Measurements from ENCODE around the gene RPLP2.

Gene RPLP2

GRCh38 chr11:827146-827896 is 17.6 kb downstream of the RPLP2 start:
- 0 out of 2 replicates have a peak overlapping the region, but pooled peaks have one; percentile 7 for H3K4me3 ChIP-seq (replicated peaks; ENCODE audit: low read depth, low read length)
- no peak for TF ChIP-seq CTCF (IDR thresholded peaks at IDR 0.05; ENCODE audit: low read depth, low read length, missing control alignments)
- DNase-seq (ENCODE audit: extremely low read depth, low read depth): no peak

DNA sequence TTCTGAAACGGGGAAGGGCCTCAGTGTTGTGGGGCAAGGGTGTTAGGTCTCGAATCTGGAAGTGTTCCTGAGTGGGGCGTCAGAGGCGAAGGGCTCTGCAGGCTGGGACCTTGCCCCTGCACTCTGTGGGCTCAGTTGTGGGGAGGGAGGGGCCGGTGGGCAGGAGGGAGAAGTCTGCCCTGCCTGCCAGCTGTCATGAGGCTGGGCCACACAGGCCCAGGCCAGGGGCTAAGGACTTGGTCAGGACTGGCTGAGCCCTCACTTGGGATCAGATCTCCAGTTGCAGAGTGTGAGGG is 18.1 kb downstream of the RPLP2 start, which contains the start of gene CRACR2B:
Gene CRACR2B, plus strand, starts transcription at position 23 of the 296 bp plus-strand sequence. CDS start 689 bp downstream, outside the sequence.
- no peak for TF ChIP-seq CTCF (IDR thresholded peaks at IDR 0.05; ENCODE audit: low read depth, low read length, missing control alignments)
- 0 out of 2 replicates have a peak within 1 kb of the TSS, but pooled peaks have one; percentile 7 for H3K4me3 ChIP-seq (replicated peaks; ENCODE audit: low read depth, low read length)

DNA sequence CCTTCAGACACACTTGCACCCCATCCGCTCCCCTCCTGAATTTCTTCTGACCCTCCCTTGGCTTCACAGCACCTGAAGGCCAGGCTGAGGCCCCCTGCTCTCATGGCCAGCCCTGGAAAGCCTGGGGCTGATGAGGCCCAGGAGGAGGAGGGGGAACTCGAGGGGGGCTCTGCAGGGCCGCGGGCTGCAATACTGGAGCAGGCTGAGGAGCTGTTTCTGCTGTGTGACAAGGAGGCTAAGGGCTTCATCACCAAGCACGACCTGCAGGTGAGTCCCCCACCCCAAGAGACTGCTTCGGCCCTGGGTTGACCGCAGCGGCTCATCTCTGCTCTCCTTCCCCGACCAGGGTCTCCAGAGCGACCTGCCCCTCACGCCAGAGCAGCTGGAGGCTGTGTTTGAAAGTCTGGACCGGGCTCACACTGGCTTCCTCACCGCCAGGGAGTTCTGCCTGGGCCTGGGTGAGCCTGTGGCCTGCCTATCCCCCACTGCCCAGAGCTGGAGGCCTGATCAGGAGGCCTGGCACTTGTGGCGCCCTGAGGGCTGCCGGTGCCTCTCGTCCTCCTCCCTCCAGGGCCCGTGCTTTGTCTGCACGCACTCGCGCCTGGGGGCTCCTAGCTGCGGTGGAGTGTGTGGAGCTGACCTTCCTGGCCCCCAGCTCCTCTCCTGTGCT is 18.9 kb downstream of the RPLP2 start:
- no peak for TF ChIP-seq CTCF (IDR thresholded peaks at IDR 0.05; ENCODE audit: low read depth, low read length, missing control alignments)
- H3K4me3 ChIP-seq (replicated peaks; ENCODE audit: low read depth, low read length): no peak overlapping the region
- no peak for DNase-seq (ENCODE audit: extremely low read depth, low read depth)

More for the DNA sequence above, 18.1 kb downstream of the RPLP2 start, which contains the start of gene CRACR2B:
- DNase-seq (ENCODE audit: extremely low read depth, low read depth): no peak

- TF ChIP-seq CTCF (IDR thresholded peaks at IDR 0.05; ENCODE audit: low read depth, low read length, missing control alignments): no peak
- DNase-seq (ENCODE audit: extremely low read depth, low read depth): no peak
- peak overlapping the region; percentile 19 for H3K4me3 ChIP-seq (replicated peaks; ENCODE audit: low read depth, low read length)
Observed at GRCh38 chr11:829176-829846, 19.5 kb downstream of the RPLP2 start.

- TF ChIP-seq CTCF (IDR thresholded peaks at IDR 0.05; ENCODE audit: low read depth, low read length, missing control alignments): no peak
- peak overlapping the region; percentile 19 for H3K4me3 ChIP-seq (replicated peaks; ENCODE audit: low read depth, low read length)
Observed at GRCh38 chr11:829847-830294, 20.1 kb downstream of the RPLP2 start.

GRCh38 chr11:830295-831117 is 20.7 kb downstream of the RPLP2 start:
- peak overlapping the region; percentile 28 for H3K4me3 ChIP-seq (replicated peaks; ENCODE audit: low read depth, low read length)
- DNase-seq (ENCODE audit: extremely low read depth, low read depth): no peak

More at GRCh38 chr11:829847-830294, 20.1 kb downstream of the RPLP2 start:
- no peak for DNase-seq (ENCODE audit: extremely low read depth, low read depth)

More at GRCh38 chr11:830295-831117, 20.7 kb downstream of the RPLP2 start:
- TF ChIP-seq CTCF (IDR thresholded peaks at IDR 0.05; ENCODE audit: low read depth, low read length, missing control alignments): no peak
